PFSK-1 (cell line): ENCODE results near the gene RHO.

Experiments
- FOXP2 ChIP-seq: optimal IDR thresholded peaks from 2 replicates; pipeline ENCODE3; 2011; ENCODE audit warnings: borderline replicate concordance, control low read depth, inconsistent platforms; ENCODE audit not compliant: insufficient read depth; ENCODE audit errors: extremely low read length, extremely low read depth
- POLR2AphosphoS5 ChIP-seq: IDR thresholded peaks from 2 replicates; pipeline ENCODE4 v1.6.1; 2012; ENCODE audit warnings: low read depth, mild to moderate bottlenecking, control low read depth, low read length, moderate library complexity
- SIN3A ChIP-seq: IDR thresholded peaks from 2 replicates; pipeline ENCODE4 v1.6.1; 2012; ENCODE audit warnings: mild to moderate bottlenecking, low read length, moderate library complexity, borderline replicate concordance; ENCODE audit not compliant: insufficient read depth
- TAF1 ChIP-seq: IDR thresholded peaks from 2 replicates; pipeline ENCODE4 v1.6.1; 2012; ENCODE audit warnings: low read length, control low read depth, borderline replicate concordance; ENCODE audit not compliant: insufficient read depth
- TF ChIP-seq, protein P1 (sequence below), 2 experiments: IDR thresholded peaks; 2 replicates each; pipeline versions ENCODE4 v1.6.1 to v1.8.0; 2011 to 2012; ENCODE audit warnings: low read depth in 2 of 2, low read length in 2 of 2, control low read depth in 1 of 2, inconsistent platforms in 1 of 2, mild to moderate bottlenecking in 1 of 2, moderate library complexity in 1 of 2; ENCODE audit not compliant: insufficient read depth in 1 of 2

Gene RHO

DNA sequence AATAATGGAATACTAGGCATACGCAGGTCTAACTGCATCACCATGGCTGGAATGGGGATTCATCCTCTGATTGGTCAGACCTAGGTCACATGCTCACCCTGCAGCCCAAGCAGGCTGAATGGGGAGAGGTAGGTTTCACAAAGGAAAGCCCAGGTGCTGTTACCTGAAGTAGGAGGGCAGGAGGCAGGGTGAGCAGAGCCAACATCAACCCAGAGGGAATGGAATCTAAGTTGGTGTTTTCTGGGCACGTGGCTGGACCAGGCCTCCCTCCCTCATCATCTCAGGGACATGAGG, 7.9 kb downstream of the RHO start:
- TF ChIP-seq FOXP2 (no peak), POLR2AphosphoS5 (no peak), TAF1 (no peak), SIN3A (no peak)
- TF ChIP-seq, protein P1, sequence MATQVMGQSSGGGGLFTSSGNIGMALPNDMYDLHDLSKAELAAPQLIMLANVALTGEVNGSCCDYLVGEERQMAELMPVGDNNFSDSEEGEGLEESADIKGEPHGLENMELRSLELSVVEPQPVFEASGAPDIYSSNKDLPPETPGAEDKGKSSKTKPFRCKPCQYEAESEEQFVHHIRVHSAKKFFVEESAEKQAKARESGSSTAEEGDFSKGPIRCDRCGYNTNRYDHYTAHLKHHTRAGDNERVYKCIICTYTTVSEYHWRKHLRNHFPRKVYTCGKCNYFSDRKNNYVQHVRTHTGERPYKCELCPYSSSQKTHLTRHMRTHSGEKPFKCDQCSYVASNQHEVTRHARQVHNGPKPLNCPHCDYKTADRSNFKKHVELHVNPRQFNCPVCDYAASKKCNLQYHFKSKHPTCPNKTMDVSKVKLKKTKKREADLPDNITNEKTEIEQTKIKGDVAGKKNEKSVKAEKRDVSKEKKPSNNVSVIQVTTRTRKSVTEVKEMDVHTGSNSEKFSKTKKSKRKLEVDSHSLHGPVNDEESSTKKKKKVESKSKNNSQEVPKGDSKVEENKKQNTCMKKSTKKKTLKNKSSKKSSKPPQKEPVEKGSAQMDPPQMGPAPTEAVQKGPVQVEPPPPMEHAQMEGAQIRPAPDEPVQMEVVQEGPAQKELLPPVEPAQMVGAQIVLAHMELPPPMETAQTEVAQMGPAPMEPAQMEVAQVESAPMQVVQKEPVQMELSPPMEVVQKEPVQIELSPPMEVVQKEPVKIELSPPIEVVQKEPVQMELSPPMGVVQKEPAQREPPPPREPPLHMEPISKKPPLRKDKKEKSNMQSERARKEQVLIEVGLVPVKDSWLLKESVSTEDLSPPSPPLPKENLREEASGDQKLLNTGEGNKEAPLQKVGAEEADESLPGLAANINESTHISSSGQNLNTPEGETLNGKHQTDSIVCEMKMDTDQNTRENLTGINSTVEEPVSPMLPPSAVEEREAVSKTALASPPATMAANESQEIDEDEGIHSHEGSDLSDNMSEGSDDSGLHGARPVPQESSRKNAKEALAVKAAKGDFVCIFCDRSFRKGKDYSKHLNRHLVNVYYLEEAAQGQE (IDR thresholded peaks at IDR 0.05; ENCODE audit: insufficient read depth in 1 of 2, low read depth in 2 of 2, low read length in 2 of 2) = no peak

DNA sequence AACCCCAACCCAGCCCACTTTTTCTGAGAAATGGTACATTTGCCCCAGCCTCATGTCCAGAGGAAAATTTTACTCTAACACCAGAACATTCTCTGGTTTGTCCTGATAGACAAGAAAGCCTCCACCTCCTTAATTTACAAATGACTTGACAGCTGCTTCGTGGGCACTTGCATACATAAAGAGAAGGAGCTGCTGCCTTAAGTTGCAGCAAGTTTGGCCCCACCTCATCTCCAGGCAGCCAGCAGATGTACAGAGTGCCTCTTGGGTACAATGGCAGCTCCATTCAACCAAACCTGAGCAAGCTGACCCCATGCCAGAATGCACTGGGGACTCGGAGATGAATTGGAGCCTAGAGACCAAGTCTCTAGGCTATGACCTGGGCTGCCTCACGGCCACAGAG, 8.4 kb downstream of the RHO start:
- TF ChIP-seq, protein P1 (IDR thresholded peaks at IDR 0.05; ENCODE audit: insufficient read depth in 1 of 2, low read depth in 2 of 2, low read length in 2 of 2) = no peak
- no peak for TF ChIP-seq SIN3A
- TF ChIP-seq FOXP2 = no peak
- TF ChIP-seq TAF1 = no peak
- no peak for TF ChIP-seq POLR2AphosphoS5

DNA sequence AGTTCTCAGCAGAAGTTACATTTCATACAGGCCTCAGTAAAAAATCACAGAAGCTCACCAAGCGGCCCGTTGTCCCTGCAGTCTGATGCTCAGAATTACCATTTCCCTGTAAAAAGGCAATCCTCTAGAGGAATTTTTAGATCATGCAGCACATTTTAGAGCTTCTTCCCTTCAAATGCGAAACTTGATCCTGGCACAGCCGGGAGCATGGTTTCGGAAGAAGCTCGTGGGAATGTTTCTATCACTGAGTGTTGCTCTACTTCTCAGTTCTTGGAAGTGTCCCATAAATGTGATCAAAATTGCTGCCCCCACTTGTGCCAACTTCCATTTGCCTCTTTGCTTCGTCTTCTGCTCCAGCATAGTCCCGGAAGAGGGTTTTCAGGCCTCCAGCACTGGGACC, 10.8 kb downstream of the RHO start:
- no peak for TF ChIP-seq SIN3A
- TF ChIP-seq, protein P1 (IDR thresholded peaks at IDR 0.05; ENCODE audit: insufficient read depth in 1 of 2, low read depth in 2 of 2, low read length in 2 of 2) = no peak
- no peak for TF ChIP-seq TAF1
- TF ChIP-seq FOXP2 = no peak
- TF ChIP-seq POLR2AphosphoS5 = no peak

DNA sequence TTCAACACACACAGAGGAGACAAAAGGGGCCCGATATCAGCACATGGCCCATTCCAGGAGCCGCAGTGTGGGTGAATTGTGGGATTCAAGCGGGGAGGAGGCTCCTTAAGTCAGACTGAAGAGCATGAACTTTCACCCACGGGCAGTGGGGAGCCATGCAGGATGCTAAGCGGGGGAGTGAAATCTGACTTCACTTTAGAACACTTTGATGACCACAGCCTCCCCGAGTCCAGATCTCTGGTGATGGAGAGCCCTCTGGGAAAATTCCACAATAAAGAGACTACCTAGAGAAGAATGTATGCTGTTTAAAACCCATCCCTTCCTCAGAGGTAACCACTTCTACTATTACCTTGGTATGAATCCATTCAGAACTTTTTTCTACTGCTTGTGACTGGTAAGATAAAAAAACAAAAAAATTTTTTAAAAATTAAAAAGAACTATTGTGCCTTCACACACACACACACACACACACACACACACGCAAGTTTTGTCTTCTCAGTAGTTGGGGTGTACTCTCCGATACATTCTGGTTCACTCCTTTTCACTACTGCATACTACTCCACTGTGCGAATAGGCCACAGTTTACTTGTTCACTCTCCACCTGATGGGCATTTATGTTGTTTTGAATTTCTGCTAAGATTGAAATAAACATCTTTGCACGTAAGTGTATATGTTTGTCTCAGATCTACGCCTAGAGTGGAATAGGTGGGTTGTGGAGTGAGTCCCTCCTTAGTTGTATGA, 12.5 kb downstream of the RHO start:
- TF ChIP-seq POLR2AphosphoS5 (no peak), SIN3A (no peak), FOXP2 (no peak), TAF1 (no peak)
- TF ChIP-seq, protein P1 (IDR thresholded peaks at IDR 0.05; ENCODE audit: insufficient read depth in 1 of 2, low read depth in 2 of 2, low read length in 2 of 2) = no peak
